ENCODE measurements around the gene ARHGAP10.

DNA sequence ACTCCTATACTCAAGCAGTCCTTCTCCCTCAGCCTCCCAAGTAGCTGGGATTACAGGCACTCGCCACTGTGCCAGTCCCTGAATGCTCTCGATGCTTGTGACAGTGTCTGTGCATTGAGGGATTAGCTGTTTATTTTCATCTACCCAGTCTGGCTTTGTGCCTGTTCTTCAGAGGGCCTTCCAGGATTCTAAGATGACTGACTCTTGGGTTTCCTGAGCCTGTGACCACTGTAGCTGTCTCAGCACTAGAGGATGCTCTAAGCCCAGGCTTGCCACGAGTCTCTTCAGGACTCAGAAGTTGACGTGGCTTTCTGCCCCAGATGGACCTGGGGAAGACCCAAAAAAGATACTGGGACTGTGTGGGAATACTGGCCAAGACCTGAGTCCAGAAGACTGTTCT is 201.4 kb downstream of the ARHGAP10 start:
- TF ChIP-seq, protein P1, sequence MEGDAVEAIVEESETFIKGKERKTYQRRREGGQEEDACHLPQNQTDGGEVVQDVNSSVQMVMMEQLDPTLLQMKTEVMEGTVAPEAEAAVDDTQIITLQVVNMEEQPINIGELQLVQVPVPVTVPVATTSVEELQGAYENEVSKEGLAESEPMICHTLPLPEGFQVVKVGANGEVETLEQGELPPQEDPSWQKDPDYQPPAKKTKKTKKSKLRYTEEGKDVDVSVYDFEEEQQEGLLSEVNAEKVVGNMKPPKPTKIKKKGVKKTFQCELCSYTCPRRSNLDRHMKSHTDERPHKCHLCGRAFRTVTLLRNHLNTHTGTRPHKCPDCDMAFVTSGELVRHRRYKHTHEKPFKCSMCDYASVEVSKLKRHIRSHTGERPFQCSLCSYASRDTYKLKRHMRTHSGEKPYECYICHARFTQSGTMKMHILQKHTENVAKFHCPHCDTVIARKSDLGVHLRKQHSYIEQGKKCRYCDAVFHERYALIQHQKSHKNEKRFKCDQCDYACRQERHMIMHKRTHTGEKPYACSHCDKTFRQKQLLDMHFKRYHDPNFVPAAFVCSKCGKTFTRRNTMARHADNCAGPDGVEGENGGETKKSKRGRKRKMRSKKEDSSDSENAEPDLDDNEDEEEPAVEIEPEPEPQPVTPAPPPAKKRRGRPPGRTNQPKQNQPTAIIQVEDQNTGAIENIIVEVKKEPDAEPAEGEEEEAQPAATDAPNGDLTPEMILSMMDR (IDR thresholded peaks at IDR 0.05; ENCODE audit: borderline replicate concordance, extremely low read depth, low read length, poor library complexity, severe bottlenecking), result no peak
- TF ChIP-seq EZH2 (IDR thresholded peaks at IDR 0.05; ENCODE audit: borderline replicate concordance, low read depth, low read length, severe bottlenecking), result no peak

All from DND-41 (cell line).